Suppressor macrophage treated with lipopolysaccharide for 1 hour (primary cell): ENCODE measurements around the gene TGIF1.

Source experiments
- DNase-seq, 3 donors: peaks; one replicate each; pipeline ENCODE4 v3.0.0-alpha.2; 2020 to 2022

The TGIF1 gene

DNA sequence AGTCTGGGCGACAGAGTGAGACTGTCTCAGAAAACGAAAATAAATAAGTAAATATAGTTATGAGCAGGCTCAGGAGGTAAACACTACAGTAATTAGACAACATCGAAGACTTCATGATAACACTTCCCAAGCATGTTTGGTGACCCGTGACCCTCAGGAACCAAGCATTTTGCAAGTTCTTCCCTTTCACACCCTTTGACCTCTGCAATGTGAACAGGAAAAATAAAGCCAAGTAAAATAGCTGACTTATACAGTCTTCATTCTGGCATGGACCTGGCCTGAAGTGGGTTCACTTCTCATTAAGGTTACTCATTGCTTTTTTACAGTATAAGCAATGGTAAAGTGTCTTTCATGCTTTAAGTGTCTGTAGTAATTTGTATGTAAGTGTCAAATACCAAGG lies 15.3 kb upstream of the TGIF1 start:
- no peak for DNase-seq

DNA sequence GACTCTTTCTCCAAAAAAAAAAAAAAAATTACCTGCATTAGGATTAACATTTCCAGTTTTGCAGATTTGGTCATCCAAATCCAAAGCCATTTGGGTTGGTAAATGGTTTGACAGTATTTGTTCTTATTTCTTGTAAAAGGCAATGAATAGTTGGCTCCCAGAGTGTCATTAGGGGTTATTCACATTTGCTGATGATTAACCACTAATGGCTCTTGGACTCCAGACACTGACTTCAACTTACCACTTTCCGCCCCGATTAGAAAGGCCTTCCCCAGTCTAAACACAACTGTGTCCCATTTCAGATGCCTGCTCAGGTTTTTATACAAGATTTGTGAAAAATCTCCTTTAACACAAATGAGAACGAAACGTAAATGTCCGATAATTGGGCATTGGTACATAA lies 9.6 kb upstream of the TGIF1 start:
- DNase-seq = no peak

DNA sequence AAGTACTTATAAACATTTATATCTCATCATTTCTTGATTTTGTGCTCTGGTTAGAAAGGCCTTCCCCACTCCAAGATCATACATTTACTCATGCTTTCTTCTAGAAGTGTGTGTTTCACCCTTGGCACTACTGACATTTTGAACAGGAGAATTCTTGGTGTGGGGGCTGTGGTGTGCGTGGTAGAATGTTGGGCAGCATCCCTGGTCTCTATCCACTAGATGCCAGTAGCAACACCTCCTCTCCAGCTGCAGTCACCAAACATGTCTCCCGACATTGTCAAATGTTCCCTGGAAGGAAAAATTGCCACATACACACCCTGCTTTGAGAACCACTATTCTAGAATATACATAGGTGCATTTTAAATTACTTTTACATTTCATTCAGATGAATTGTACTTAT lies 8.7 kb upstream of the TGIF1 start:
- peak; percentile 52 to 62 (median 59) for DNase-seq

DNA sequence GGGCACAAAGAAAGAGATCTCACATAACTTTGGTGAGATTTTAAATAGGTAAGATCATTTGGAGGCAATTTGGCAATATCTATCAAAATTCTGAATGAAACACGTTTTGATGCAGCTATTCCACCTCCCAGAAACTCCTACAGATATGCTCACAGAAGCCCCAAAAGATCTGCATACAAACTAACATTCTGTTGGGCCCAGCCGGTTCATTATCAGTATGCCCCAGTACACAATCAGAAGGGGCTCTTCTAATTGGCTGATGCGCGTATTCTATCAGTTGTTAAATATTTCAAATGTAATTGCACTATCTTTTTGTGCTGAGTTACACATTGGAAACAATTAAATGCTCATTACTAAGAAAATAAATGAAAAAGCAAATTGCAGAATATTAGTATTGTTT lies 7.1 kb upstream of the TGIF1 start:
- no peak for DNase-seq

DNA sequence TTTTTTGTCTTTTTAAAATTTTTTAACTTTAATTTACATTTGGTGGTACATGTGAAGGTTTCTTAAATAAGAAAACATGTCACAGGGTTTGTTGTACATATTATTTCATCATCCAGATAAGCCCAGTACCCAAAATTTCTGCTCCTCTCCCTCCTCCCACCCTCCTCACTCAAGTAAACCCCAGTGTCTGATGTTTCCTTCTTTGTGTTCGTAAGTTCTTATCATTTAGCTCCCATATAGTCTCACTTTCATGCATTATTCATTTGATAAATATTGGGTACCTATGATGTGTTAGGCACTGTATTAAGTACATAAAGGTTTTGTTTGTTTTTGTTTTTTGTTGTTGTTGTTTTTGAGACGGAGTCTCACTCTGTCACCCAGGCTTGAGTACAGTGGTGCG lies 5.7 kb upstream of the TGIF1 start:
- no peak for DNase-seq

DNA sequence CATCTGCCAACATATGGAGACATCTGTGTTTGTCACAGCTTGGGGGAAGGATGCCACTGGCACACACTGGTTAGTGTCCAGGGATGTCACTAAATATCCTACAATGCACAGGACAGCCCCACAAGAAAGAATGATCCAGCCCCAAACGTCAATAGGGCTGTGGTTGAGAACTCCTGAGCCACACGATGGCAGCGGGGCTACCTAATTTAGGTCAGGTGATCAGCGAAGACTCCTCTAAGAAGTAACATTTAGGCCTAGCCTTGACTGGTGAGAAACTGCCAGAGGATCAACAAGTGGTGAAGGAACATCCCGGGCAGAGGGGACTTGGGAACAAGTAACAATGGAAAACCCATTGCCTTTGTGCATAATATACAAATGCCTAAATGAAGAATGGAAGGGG lies 5.0 kb upstream of the TGIF1 start:
- DNase-seq = no peak

DNA sequence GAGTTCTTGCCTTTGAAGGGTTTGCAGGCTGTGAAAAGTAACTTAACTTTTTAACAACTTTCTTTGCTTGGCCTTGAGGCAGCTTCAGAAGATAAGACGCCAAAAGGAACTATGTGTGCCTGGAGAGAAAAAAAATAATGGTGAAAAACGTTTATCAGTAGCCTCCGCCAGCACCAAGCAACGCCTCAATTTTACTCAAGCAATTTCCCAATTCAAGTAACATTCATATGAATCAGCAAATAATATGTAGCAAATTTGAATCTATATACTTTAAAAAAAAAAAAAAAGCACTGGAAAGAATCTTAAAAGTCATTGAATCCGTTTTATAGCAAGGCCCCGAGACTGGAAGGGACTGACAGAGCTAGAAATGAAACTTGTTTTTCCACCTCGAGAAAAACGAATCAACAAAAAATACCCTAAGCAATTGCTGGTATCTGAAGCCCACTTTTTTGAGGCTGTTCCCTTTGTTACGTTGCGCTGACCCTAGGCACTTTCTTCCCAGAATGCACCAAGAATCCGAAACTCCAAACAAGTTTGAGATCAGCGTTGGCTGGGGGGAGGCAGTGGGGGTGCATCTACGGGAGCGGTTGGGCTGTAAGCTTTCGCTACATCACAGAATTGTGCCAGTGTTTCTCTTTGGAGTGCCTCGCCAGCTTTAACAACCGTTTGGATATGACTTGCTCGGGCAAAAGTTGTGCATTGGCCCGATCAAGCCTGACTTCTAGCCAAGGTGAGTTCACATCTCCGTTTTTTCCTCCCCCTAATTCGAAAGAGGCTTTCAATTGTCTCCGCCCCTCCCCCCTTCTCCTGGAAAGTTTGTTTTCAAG lies 2.7 kb upstream of the TGIF1 start:
- DNase-seq = peak; percentile 55 to 61 (median 60)

DNA sequence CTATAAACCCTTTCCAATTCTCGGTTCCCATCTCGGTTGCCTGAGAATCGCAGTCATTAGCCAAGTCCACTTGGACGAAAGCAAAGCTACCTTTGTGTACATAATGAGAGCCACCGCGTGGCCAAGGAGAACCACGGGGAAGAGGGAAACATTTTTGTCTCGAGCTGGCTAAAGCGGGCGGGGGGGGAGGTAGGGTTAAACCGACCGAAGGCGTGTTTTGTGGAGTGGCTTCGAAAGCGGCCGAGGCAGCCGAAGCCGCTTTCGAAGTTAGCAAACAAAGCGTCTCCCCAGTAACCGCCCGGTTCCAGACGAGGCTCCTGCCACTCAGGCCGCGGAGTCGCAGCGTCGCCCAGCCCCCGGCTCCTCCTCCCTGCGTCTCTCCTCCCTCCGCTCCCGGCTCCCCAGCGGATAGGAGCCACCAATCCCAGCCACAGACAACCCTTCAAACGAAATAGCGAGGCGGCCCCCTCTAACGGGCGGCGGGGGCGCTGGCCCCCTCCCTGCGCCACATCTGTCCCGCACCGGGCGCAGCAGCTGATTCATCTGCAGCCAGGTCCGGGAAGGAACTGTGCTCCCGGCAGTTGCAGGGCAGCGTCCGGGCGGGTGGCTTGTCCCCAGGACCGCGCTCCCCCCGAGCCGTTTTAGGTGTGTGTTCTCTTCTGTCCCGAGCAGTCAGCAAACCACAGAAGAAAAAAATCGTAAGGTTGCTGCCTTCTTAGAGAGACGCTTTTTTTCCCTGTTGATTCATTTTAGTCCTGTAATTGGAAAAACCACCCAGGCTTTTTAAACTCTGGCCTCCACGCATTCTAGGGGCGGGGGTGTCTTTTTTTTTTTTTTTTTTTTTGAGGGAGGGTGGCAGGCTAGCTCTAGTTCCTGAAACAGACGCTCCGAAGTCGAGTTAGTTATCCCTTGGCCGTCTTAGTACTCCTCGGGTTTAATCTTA lies 1.8 kb upstream of the TGIF1 start:
- peak; percentile 93 to 95 (median 95) for DNase-seq

DNA sequence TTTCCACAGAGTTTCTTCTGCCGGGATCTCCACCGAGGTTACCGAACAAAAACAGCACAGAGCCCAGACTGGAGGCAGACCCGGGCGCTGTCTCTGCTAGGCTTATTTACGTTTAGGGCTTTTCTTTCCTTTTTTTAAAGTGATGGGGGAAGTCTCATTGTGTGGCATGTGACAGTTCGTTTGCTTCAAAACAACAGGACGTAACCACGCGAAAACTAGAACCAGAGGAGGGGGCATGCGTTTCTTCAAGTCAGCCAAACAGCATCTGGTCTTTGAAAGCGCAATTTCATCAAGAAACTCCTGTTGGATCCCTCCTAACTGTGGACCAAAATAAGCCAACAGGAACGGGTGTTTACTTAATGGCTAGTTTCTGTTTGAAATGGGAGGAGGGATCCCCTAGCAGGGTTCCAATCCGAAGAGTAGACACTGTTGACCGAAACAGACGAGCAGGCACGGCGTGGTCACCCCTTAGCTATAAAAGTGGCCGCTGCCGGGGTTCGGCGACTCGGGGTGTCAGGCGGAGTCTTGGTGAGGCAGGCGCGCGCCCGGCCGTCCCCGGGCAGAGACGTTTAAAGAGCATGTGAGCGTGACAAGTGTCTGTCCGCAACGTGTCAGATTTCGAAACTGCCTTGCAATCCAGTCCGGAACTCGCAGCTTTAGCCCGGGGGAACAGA lies 997 bp upstream of the TGIF1 start:
- peak; percentile 96 to 99 (median 98) for DNase-seq

DNA sequence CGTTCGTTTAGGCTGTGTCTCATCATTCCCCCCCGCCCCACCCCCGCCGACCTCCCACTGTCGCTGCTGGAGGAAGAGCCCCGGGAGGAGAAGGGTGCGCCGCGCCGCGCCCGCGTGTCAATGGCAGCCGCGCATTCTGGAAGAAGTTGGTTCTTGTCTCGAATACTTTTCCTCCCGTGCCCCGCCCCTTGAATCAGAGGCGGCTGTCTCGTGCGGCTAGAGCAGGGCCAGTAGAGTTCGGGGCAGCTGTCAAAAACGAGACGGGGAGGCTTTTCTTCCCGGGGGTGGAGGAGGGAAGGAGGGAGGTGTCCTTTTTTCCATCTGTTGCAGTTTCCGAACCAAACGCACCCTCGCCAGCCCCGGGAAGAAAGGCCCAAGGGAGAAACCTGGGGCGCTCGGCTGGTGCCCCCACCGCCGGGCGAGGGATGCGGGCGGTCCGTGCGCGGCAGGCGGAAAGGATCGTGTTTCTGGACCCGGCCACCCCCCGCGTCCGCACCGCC lies 410 bp upstream of the TGIF1 start:
- no peak for DNase-seq

DNA sequence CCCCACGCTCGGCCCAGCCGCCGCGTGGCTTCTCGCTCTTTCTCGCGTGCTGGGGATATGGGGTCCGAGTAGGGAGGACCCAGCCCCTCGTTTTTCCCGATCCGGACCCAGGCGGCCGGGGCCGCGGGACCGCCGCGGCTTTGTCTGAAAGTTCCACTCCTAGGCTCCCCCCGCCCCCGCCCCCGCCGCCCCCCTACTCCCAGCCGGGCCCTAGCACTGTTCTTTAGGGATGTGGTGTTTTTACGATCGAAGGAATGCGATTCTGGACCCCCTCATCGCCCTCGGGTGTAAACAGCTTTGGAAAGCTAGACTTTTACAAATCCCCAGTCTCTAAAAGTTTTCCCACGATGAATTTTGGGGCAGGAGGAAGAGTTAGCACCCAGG lies 819 bp downstream of the TGIF1 start:
- no peak for DNase-seq

DNA sequence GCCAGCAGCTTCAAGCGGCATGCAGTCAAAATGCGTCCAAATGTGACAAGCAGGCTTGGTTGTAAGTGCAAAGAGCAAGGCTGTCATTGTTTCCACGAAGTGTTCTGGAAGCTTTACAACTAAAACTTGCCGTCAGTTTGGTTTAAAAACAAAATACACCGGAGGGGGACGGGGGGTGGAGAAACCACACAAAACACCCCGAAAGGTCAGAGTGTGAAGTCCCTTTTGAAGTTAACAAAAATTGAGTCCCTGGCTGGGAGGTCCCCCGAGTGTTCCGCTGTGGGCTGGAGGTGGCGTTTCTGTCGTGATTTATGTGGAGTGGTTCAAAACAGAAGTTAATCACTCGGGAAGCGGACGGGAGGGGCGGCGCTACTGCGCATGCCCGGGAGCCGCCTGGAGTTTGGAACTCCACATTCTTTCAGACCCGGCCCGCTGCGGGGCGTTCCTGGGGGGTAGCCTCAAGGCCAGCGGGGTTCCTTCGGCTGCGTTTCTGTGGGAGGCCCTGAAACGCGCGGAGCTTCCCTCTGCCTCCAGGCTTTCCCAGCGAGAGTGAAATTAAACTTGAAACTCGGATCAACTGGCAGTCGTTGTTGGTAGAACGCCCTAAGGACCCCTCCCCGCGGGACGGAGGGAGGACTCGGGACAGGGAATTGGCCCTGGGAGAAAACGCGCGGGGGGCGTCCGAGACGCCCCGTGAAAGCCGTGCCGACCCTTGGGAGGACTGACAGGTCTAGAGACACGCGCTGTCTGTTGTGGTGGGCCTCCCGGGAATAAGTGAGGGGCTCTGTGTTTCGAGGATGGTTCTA lies 1.4 kb downstream of the TGIF1 start:
- peak; percentile 96 to 98 (median 96) for DNase-seq

DNA sequence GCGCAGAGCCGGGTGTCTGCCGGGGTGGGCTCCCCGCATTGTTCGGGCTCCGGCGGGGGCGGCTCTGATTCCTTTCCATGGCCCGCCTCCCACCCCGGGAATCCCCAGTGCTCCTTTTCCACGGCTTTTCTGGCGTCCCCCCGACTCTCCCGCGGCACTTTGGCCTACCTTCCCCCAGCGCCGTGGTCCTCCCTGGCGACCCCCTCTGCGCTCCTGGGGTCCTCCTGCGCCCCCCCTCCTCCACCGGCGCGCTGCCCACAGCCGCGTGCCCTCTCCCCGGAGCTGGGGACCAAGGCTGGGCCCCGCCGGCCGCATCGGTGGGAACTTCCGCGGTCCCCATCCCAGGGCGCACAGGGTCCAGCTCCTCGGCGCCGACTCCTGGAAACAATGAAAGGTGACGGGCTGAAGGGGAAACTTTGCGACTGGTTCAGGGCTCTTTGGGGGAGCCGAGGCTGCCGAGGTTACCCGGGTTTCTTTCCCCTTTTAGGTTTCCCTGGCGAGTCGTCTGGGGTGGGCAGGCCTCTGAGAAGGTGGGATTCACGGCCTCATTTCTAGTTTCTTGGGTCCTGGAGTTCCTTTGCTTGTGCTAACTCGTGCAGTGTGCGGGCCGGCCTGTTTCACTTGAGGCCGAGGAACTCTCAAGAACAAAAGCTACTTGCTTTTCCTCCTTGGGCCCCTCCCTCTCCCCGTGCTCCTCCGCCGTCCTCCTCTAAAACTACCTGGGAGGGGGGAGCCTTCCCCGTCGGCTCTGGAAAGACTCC lies 2.2 kb downstream of the TGIF1 start:
- peak; percentile 50 to 69 (median 56) for DNase-seq

DNA sequence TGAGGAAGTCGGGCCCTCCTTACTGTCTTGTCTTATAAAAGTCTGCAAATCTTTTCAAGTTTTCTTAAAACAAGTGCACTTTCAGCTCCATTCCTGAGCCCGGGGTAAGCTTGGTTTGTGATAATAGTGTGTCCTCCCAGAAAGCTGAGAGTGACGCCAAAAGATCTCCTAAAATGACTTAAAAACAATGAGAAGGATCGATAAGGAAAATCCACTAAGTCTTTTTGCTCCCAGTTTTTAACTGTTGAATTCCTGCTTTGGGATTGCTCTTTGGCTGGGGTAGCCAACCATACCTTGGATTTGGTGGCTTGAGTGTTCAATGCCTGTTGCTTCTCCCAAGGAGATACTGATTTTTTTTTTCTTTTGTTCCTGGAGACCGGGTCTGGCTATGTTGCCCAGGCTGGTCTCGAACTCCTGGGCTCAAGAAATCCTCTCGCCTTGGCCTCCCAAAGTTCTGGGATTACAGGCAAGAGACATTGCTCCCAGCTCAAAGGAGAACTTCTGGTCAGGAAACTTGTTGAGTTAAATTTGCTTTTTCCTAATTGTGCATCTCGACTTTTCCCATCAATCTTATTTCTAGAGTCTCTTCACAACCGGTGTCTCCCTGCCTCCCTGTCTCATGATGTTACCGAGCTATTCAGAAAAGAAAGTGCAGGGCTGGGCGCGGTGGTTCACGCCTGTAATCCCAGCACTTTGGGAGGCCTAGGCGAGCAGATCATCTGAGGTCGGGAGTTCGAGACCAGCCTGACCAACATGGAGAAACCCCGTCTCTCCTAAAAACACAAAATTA lies 3.0 kb downstream of the TGIF1 start:
- DNase-seq = no peak

DNA sequence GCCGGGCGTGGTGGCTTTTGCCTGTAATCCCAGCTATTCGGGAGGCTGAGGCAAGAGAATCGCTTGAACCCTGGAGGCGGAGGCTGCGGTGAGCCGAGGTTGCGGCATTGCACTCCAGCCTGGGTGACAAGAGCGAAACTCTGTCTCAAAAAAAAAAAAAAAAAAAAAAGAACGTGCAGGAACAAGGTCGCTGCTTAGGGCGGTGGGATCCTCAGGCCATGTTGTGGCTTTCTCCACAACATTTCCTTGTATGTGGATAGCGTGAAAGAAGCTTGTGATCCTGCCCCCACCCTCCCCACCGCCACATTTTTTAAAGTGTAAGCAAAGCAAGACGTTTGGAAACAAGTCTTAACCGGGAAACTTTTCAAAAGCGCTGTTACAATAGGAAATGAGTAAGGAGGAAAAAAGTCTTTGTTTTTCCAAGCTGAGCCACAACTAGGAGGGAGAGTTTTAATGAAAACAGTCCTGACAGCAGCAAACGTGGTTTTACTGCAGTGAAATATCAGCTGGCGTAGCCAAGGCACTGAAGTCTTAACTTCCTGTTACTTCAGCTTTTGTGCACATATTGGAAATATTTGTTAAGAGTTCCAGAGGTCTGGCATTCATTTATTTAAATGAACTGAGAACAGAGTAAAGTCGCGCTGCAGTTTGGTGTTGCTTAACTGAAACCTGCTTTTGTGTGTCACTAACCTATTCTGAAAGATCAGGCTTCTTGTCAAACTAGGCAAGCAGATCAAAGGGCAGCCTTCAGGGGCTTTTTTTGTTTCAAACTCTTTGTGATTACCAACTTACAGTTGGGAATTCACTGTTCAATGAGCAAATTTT lies 3.8 kb downstream of the TGIF1 start:
- DNase-seq = peak; percentile 52 to 74 (median 71)

DNA sequence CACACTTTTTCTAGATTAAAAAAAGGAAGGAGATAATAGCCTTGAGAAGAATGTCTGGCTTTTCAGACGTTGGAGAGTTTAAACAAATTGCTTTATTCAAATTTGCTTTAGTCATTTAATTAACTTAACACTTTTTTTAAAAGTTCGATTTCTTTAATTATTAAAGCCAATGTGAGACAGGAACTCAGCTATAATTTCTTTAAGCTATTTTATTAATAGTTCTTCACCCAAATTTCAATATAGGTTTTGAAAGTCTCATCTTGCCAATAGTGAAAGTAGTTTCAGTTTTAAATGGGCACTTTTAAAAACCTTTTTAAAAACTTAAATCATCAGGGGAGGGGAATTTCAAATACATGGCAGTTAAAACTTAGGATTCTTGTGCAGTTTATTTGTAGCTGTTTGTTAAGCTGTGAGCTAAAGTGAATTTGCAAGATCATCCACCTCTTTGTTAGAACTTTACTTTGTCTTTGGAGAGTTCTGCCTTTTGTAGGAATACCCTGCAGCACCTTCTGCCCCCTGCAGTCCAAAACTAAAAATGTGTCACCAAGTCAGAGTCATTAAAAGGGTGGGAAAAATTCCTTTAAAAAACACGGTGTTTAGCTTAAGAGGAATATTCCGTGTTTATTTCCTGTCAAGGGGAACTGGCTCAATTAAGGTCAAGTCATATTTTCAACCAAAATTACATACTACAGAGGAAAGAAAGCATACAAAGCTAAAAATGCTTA lies 4.6 kb downstream of the TGIF1 start:
- DNase-seq = peak; percentile 60 to 70 (median 66)

DNA sequence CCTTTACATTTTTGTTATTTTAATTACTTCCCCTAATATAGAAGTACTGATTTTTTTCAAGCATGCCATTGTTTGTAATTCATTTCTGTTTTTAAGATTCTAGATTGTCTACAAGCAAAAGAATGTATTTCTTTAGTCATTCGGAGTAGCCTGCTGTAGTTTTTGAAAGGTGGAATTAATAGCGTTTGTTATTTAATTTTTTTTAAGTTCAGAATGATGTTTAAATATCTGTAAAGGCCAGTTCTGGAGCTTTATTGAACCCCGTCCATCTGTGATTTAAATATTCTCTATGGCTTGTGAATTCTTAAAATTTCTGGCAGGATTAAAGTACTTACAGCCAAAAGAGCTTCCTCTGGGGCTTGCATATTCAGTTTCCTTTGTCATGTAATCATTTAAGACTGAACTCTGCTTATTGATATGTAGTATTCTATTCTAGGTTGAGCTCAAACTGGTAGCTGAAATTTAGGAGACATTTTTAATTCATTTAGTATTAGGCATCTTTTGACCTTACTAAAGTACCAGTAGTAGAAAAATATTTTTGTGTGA lies 5.2 kb downstream of the TGIF1 start:
- DNase-seq = no peak

DNA sequence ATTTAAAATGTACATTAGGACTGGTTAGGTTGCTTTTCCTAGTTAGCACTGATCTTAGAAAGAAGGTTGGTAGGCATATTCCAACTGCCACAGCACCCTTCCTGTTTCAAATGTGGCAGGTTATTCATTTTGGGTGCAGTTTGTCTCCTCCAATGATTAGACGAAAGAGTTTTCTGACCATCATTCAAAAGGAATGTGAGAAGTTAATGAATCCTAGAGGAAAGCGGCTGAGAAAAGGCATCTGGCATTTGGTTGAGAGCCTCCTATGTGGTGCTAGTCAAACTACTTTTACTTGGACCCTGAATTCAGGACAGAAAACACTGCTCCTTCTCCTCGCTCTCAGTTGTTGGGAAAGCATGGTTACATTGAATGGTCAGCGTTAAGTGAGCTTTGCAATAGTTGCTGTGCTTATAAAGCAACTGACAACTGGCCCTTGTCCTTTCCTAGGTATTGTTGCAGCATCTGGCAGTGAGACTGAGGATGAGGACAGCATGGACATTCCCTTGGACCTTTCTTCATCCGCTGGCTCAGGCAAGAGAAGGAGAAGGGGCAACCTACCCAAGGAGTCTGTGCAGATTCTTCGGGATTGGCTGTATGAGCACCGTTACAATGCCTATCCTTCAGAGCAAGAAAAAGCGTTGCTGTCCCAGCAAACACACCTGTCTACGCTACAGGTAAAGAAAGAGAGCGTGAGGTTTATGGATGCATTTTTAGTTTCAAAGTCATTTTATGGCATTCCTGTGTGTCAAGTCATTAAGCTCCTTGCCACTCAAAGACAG lies 6.1 kb downstream of the TGIF1 start:
- DNase-seq = no peak
